Activated T-cell treated with anti-CD3 and anti-CD28 coated beads, Interleukin-2, amount 50 U/mL, for 72 hours (primary cell): ENCODE measurements around the gene GSDMA. TPM values are rescaled to one million over a fixed set of nuclear protein-coding genes. Genes with fewer than 3 reads are reported as not detected.
A peak's percentile ranks its signal among the peaks of the same experiment; 100 is the strongest.

Experiments used
- ATAC-seq, 2 donors: fragments of 150-1000 bp; cut with Tn5 transposase; replicated peaks in 1 of 2; 2 replicates each; pipeline ENCODE4 v1.10.0; 2021; ENCODE audit warnings: moderate library complexity in 2 of 2, mild to moderate bottlenecking in 1 of 2
- DNase-seq, 2 donors: peaks; one replicate each; pipeline ENCODE4 v3.0.0; 2021 to 2022; ENCODE audit warnings: mixed read lengths in 1 of 2
- H3K27ac Mint-ChIP-seq: one replicate; pipeline ENCODE4 v1.8.0; 2022; ENCODE audit warnings: mild to moderate bottlenecking, moderate library complexity, mixed read lengths
- H3K27me3 Mint-ChIP-seq: one replicate; pipeline ENCODE4 v1.8.0; 2022; ENCODE audit warnings: low read depth, mixed read lengths
- H3K36me3 Mint-ChIP-seq, 2 donors: one replicate each; pipeline ENCODE4 v1.8.0; 2022; ENCODE audit warnings: mixed read lengths in 2 of 2, mild to moderate bottlenecking in 1 of 2; ENCODE audit not compliant: insufficient read depth in 2 of 2
- H3K4me1 Mint-ChIP-seq: one replicate; pipeline ENCODE4 v1.8.0; 2022; ENCODE audit warnings: low read depth, mixed read lengths
- H3K4me3 Mint-ChIP-seq, 2 donors: one replicate each; pipeline ENCODE4 v1.8.0; 2022; ENCODE audit warnings: mild to moderate bottlenecking in 2 of 2, mixed read lengths in 2 of 2, moderate library complexity in 2 of 2
- H3K9me3 Mint-ChIP-seq, 2 donors: one replicate each; pipeline ENCODE4 v1.8.0; 2022; ENCODE audit warnings: mixed read lengths in 2 of 2
- total RNA-seq, 2 donors: library from RNA; stranded (reverse); gene quantifications; one replicate each; pipeline ENCODE4 v1.2.3, GENCODE V29; 2022

The GSDMA gene
- total RNA-seq, 2 donors from 2014 or later: 2.1 to 4.6 TPM

- H3K4me1 Mint-ChIP-seq: peaks cover 71% of the 10 kb centered on the region
- no peak for DNase-seq
- peak overlapping the region; percentile 90 to 99 for H3K4me3 Mint-ChIP-seq
Measured at GRCh38 chr17:39925282-39926134, 37.3 kb upstream of the GSDMA start.

GRCh38 chr17:39926135-39926587 is 36.6 kb upstream of the GSDMA start:
- Mint-ChIP-seq H3K9me3 (no peaks in the 10 kb centered on the region), H3K36me3 (peaks cover 6 to 11% of the 10 kb centered on the region in 2 donors), H3K4me3 (peak overlapping the region; percentile 90 to 99), H3K27ac (peak overlapping the region; percentile 82), H3K27me3 (no peaks in the 10 kb centered on the region), H3K4me1 (peaks cover 64% of the 10 kb centered on the region)
- peak in 1 of 2 donors; percentile 55 for ATAC-seq
- no peak for DNase-seq

More at GRCh38 chr17:39925282-39926134, 37.3 kb upstream of the GSDMA start:
- no peak for ATAC-seq
- peak overlapping the region; percentile 82 for H3K27ac Mint-ChIP-seq
- no peaks in the 10 kb centered on the region for H3K27me3 Mint-ChIP-seq
- peaks cover 6 to 11% of the 10 kb centered on the region in 2 donors for H3K36me3 Mint-ChIP-seq
- no peaks in the 10 kb centered on the region for H3K9me3 Mint-ChIP-seq

DNA sequence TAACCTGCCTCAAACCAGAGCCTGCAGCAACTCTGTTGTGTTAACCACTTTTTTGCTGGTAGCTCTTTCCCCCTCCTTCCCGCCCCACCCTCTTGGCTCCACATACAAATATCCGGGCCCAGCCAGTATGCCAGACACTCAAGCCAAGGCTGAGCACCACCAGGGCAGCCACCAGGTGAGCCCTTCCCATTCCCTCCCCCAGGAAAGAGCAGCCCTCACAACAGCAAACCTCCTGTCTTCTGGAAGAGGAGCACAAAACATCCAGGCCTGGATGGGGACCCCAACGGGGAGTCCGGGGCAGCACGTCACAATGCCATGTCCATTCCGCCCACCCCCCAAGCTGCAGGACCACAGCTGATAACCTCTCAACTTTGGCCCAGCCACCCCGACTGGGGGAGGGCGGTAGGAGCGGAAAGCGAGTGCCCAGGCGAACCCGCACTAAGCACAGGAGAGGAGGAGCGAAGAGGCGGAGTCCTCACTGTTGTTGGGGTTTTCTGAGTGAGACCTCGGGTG is 36.2 kb upstream of the GSDMA start:
- Mint-ChIP-seq H3K27ac (peak overlapping the region; percentile 82), H3K4me1 (peaks cover 60% of the 10 kb centered on the region)
- peak; percentile 63 to 70 for ATAC-seq

DNA sequence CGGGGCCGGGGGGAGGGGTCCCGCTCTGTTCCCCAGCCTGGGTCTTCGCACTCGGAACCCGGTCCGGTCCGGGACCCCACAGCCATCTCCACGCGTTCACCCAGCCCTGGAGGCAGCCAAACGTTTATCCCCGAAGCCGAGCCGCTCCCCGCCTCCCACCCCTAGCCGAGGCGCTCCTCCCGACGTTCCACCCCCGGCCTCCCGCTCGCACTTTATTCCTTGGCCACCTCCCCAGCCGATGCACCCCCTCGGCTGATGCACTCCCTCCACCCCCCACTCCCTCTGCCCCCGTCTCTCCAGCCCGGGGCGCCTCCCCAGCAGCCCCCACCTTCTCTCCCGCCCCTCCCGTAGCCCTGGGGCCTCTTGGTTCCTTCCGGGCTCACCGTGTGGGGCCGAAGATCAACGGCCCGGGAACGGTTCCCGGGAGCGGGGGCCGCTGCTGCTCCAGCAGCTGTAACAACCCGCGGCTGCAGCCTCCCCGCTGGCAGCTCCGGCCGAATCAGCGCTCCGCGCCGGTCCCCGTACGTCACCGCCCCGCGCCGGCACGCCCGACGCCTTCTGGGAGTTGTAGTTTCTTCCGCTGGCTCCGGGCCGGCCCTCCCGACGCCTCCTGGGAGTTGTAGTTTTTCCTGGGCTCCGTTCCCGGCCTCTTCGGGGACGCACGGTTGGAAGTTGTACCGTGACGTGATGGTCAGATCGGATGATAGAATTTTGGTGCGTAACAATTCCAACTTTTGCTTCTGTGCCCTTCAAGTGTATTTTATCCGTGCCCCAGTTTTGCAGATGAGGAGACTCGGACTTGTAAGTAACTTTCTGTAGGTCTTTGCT is 35.5 kb upstream of the GSDMA start, which contains the start of the genes LRRC3C and ORMDL3:
TSS of gene LRRC3C (plus strand) at position 632 of the 828 bp plus-strand sequence. CDS start 13,792 bp downstream, outside the sequence.
TSS of gene ORMDL3 (minus strand) at position 501 of the 828 bp plus-strand sequence. CDS start 3,398 bp downstream, outside the sequence.
- peaks cover 5 to 6% of the 10 kb centered on the region in 2 donors for H3K36me3 Mint-ChIP-seq
- H3K27ac Mint-ChIP-seq: peak within 1 kb of the TSS; percentile 82
- no peaks in the 10 kb centered on the region for H3K27me3 Mint-ChIP-seq
- ATAC-seq (peak; percentile 90 to 92), DNase-seq (peak; percentile 93 to 96)
- peak within 1 kb of the TSS; percentile 90 to 99 for H3K4me3 Mint-ChIP-seq
- no peaks in the 10 kb centered on the region for H3K9me3 Mint-ChIP-seq
- H3K4me1 Mint-ChIP-seq: peaks cover 53% of the 10 kb centered on the region

More for the DNA sequence above, 36.2 kb upstream of the GSDMA start:
- Mint-ChIP-seq H3K4me3 (peak overlapping the region; percentile 90 to 99), H3K9me3 (no peaks in the 10 kb centered on the region), H3K36me3 (peaks cover 6 to 10% of the 10 kb centered on the region in 2 donors), H3K27me3 (no peaks in the 10 kb centered on the region)
- DNase-seq: peak; percentile 65 to 74

- Mint-ChIP-seq H3K4me1 (peaks cover 44% of the 10 kb centered on the region), H3K9me3 (no peaks in the 10 kb centered on the region), H3K36me3 (peaks cover 2 to 3% of the 10 kb centered on the region in 2 donors), H3K4me3 (peak overlapping the region; percentile 90 to 99), H3K27me3 (no peaks in the 10 kb centered on the region), H3K27ac (peak overlapping the region; percentile 81)
- ATAC-seq (peak; percentile 2 to 3), DNase-seq (peak; percentile 12 to 21)
Measured at GRCh38 chr17:39927929-39928857, 34.6 kb upstream of the GSDMA start.

DNA sequence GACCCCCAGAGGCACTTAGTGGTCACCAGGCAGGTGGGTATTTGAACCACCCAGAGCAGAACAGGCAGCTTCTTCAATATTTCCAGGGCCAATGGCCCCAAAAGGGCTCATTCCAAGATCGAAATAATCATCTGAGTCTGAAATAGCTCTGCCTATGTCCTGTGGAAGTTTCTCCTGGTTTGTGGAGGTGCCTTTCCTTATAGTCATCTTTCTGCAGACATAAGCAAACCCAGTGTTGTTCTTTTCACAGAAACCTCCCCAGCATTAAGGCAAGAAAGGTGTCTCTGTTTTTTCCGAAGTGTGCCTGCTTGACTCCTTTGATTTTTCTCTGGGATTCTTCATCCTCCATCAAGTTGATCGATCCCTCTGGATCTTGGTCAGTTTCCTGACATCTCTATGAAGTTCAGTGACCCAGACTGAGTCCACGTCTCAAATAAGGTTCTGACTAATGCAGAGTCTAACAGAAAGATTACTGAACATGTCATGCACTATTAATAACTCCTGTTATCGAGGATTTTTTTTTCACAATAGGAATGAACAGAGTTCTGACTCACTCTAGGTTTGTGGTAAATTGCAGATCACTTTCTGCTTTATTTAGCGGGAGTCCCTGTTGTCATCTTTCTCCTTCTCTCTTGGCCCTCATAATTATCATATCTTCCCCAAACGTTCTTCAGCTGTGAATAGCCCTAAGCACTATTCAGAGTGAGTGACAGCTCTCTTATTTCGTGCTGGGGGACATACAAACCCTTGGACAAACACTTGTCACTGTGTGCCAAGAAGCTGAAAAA is 33.8 kb upstream of the GSDMA start:
- Mint-ChIP-seq H3K9me3 (no peaks in the 10 kb centered on the region), H3K36me3 (peaks cover 0 to 1% of the 10 kb centered on the region in 2 donors), H3K27me3 (no peaks in the 10 kb centered on the region), H3K27ac (peak overlapping the region; percentile 41), H3K4me3 (peak overlapping the region; percentile 20 to 90), H3K4me1 (peaks cover 37% of the 10 kb centered on the region)
- ATAC-seq (peak in 1 of 2 donors; percentile 20), DNase-seq (no peak)

DNA sequence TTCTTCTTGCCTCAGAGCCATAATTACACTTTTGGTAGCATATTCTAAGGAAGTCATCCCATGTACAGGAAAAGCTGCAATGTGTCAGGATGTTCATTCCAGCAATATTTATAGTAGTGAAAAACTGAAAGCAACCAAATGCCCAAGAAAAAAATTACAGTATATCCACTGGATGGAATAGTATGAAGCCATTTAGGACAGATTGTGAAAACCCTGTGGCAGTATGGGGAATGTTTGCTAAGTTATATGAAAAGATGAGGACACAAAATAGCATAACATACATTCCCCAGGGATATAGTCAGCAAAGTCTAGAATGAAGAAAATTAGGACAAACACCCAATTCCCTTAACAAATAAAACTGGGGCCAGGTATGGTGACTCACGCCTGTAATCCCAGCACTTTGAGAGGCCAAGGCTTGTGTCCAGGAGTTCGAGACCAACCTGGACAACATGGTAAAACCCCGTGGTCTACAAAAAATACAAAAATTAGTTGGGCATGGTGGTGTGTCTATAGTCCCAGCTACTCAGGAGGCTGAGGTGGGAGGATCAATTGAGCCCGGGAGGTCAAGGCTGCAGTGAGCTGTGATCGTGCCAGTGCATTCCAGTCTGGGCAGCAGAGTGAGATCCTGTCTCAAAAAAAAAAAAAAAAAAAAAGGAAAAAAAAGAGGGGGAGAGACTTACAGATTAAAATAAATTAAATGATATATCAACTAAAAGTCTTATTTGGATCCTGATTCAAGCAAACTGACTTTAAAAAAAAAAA is 33.0 kb upstream of the GSDMA start:
- no peak for DNase-seq
- peak overlapping the region in 1 of 2 donors; percentile 90 for H3K4me3 Mint-ChIP-seq
- H3K27ac Mint-ChIP-seq: no peak overlapping the region
- no peak for ATAC-seq
- peaks cover 29% of the 10 kb centered on the region for H3K4me1 Mint-ChIP-seq
- no peaks in the 10 kb centered on the region for H3K9me3 Mint-ChIP-seq
- H3K36me3 Mint-ChIP-seq: peaks cover 0 to 1% of the 10 kb centered on the region in 2 donors
- no peaks in the 10 kb centered on the region for H3K27me3 Mint-ChIP-seq

- Mint-ChIP-seq H3K36me3 (no peaks in the 10 kb centered on the region), H3K27me3 (no peaks in the 10 kb centered on the region), H3K27ac (no peak overlapping the region), H3K9me3 (no peaks in the 10 kb centered on the region), H3K4me1 (peaks cover under 1% of the 10 kb centered on the region), H3K4me3 (no peak overlapping the region)
- DNase-seq (no peak), ATAC-seq (no peak)
Measured at GRCh38 chr17:39933912-39934311, 28.9 kb upstream of the GSDMA start.

- Mint-ChIP-seq H3K4me1 (peaks cover 4% of the 10 kb centered on the region), H3K9me3 (no peaks in the 10 kb centered on the region), H3K36me3 (no peaks in the 10 kb centered on the region)
Measured at GRCh38 chr17:39934324-39934723, 28.5 kb upstream of the GSDMA start.

GRCh38 chr17:39935909-39936308 is 26.9 kb upstream of the GSDMA start:
- DNase-seq (no peak), ATAC-seq (no peak)
- no peaks in the 10 kb centered on the region for H3K36me3 Mint-ChIP-seq
- no peaks in the 10 kb centered on the region for H3K9me3 Mint-ChIP-seq
- H3K4me1 Mint-ChIP-seq: peaks cover 18% of the 10 kb centered on the region
- H3K27me3 Mint-ChIP-seq: no peaks in the 10 kb centered on the region
- H3K4me3 Mint-ChIP-seq: no peak overlapping the region
- H3K27ac Mint-ChIP-seq: no peak overlapping the region

More at GRCh38 chr17:39934324-39934723, 28.5 kb upstream of the GSDMA start:
- no peak for ATAC-seq
- no peak for DNase-seq
- no peaks in the 10 kb centered on the region for H3K27me3 Mint-ChIP-seq
- H3K27ac Mint-ChIP-seq: no peak overlapping the region
- H3K4me3 Mint-ChIP-seq: no peak overlapping the region

DNA sequence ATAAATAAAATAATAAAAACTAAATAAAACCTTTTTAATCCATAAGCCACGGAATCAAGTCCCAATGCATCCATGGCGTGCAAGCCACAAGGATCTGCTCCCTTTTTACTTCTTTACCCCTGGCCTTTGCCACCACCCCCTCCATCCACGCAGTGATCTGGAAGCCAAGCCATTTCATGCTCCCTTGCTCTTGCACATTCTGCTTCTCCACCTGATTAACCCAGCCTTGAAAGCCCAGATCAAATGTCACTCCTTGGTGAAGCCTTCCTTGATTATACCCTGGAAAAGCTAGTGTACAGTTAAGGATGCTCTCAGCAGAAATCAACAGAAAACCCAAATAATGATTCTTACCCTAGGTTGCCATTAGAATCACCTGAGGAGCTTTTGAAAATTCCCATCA is 25.4 kb upstream of the GSDMA start:
- DNase-seq: no peak
- peaks cover 27% of the 10 kb centered on the region for H3K4me1 Mint-ChIP-seq
- no peaks in the 10 kb centered on the region for H3K36me3 Mint-ChIP-seq
- H3K27ac Mint-ChIP-seq: no peak overlapping the region
- H3K27me3 Mint-ChIP-seq: no peaks in the 10 kb centered on the region
- H3K9me3 Mint-ChIP-seq: no peaks in the 10 kb centered on the region
- ATAC-seq: no peak
- no peak overlapping the region for H3K4me3 Mint-ChIP-seq
